ENCODE data around the gene HAPLN2. TPM values are rescaled to one million over a fixed set of nuclear protein-coding genes. Genes with fewer than 3 reads are reported as not detected.

HAPLN2 gene
- total and polyA plus RNA-seq, 5 experiments from 2014 or later = 0.39 to 0.58 TPM; not detected in 3

DNA sequence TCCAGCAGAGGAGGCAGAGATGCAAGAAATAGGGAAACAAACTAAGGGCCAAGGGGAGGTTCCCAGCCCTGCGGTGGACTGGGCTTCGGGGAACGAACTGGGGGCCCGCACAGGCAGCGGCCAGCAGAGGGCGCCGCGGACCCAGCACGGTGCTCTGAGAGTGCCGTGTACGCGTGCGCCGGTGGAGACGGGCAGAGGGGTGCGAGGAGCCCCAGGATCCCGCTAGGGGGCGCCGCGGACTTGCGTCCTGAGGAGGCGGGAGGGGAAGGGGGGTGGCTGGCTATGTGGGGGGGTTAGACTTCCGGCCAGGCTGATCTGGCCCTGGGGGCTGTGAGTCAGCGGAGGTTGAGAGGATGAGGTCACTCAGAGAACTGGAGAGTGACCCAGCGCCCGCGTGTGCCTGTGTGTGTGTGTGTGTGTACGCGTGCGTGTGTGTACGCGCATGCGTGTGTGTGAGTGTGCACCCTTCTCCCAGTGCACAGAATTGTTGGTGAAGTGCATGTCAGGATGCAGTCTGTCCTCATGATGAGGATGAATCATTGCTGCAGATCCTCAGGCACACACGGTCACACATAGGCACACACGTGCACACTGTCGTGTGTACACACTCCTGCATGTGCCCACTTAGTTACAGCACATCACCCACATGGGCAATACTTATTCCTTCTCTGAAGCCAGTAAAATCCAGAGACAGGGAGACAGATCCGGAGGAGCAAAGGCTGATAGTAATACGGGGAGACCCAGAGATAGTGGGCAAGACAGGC, 41.0 kb downstream of the HAPLN2 start:
- Mint-ChIP-seq H3K9me3 (no peaks in the 10 kb centered on the region), H3K4me1 (peaks cover 33 to 71% (median 57%) of the 10 kb centered on the region in 4 donors), H3K36me3 (no peaks in the 10 kb centered on the region), H3K27ac (peak overlapping the region; percentile 27 to 87 (median 64)), H3K4me3 (peak overlapping the region; percentile 25 to 83 (median 52)), H3K27me3 (peaks cover 16 to 26% (median 23%) of the 10 kb centered on the region in 5 donors)
- DNase-seq (peak; percentile 82 to 98 (median 90)), ATAC-seq (peak; percentile 85 to 89)
- POLR2A ChIA-PET = interaction anchor here (1.4 kb wide), 1 partner anchor 46 kb away, joined by 4 read pairs; no protein-coding TSS in a partner anchor

DNA sequence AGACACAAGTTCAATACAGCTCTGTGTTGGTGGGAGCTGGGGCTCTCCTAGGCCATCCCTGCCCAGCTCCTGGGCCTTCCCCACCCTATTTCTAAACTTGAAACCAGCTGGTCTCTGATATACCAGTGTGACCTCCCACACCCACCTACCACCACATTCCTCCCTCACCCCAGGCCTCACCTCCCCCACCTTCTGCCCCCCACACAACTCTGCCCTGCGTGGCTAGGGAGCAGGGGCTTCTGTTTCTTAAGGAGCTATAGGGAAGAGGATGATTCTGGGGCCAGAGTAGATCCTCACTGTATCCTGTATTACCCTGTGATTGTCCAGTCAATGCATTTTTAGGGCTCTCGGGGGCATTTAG, 41.5 kb downstream of the HAPLN2 start:
- H3K4me3 Mint-ChIP-seq = peak overlapping the region in 2 of 10 donors; percentile 22 to 31
- ATAC-seq = no peak
- no peaks in the 10 kb centered on the region for H3K36me3 Mint-ChIP-seq
- H3K4me1 Mint-ChIP-seq = peaks cover 34 to 75% (median 57%) of the 10 kb centered on the region in 4 donors
- H3K27me3 Mint-ChIP-seq = peaks cover 11 to 20% (median 19%) of the 10 kb centered on the region in 5 donors
- DNase-seq = no peak
- no peaks in the 10 kb centered on the region for H3K9me3 Mint-ChIP-seq
- POLR2A ChIA-PET = no interaction called here
- H3K27ac Mint-ChIP-seq = peak overlapping the region in 2 of 10 donors; percentile 8 to 73

DNA sequence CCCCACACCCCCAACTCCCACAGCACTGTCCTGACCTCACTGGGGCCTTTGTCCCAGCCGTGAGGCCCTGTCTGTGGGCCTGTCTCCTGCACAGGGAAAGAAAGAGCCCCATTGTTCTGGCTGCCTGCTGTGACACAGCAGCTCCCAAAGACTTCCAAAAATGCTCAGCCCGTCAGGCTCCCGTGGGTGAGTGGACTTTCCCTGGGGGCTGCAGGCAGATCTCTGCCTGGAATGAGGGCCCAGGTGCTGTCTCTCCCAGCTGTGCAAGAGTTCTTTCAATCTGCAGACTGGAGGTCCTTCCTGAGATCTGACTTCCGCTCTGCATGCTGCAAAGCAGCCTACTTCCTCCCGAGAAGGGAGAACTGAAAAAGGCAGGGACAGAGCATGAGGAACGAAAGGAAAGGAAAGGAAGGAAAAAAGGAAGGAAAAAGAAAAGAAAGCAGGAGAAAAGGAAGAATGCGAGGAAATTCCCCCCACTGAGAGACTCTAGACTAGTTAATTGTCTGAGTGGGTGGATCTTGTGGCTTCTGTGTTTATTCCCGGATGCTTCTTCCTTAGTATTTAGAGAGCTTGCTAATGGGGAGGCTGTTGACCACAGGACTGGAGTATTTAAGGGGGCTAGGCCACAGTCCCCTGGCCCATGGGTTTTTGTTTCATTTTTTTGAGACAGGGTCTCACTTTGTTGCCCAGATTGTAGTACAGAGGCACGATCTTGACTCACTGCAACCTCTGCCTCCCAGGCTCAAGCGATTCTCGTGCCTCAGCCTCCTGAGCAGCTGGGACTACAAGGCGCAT, 43.0 kb downstream of the HAPLN2 start:
- H3K36me3 Mint-ChIP-seq = no peaks in the 10 kb centered on the region
- ATAC-seq (no peak), DNase-seq (no peak)
- peak overlapping the region in 2 of 10 donors; percentile 29 to 53 for H3K27ac Mint-ChIP-seq
- peaks cover 29 to 67% (median 45%) of the 10 kb centered on the region in 4 donors for H3K4me1 Mint-ChIP-seq
- POLR2A ChIA-PET = no interaction called here
- H3K27me3 Mint-ChIP-seq = peaks cover 3 to 10% (median 6%) of the 10 kb centered on the region in 5 donors
- no peaks in the 10 kb centered on the region for H3K9me3 Mint-ChIP-seq
- H3K4me3 Mint-ChIP-seq = peak overlapping the region in 2 of 10 donors; percentile 1 to 36

- Mint-ChIP-seq H3K9me3 (no peaks in the 10 kb centered on the region), H3K36me3 (no peaks in the 10 kb centered on the region), H3K4me3 (no peak overlapping the region), H3K4me1 (peaks cover 25 to 62% (median 40%) of the 10 kb centered on the region in 4 donors), H3K27ac (peak overlapping the region in 3 of 10 donors; percentile 12 to 65 (median 60)), H3K27me3 (peaks cover 0 to 5% (median under 1%) of the 10 kb centered on the region in 5 donors)
- DNase-seq (no peak), ATAC-seq (no peak)
- POLR2A ChIA-PET = no interaction called here
Measured at GRCh38 chr1:156662800-156663055, 43.5 kb downstream of the HAPLN2 start.

- Mint-ChIP-seq H3K4me1 (peaks cover 22 to 61% (median 36%) of the 10 kb centered on the region in 4 donors), H3K27me3 (peaks cover 0 to 5% (median 0%) of the 10 kb centered on the region in 5 donors), H3K36me3 (no peaks in the 10 kb centered on the region), H3K9me3 (no peaks in the 10 kb centered on the region), H3K27ac (no peak overlapping the region), H3K4me3 (no peak overlapping the region)
- ATAC-seq = no peak
- DNase-seq = no peak
- POLR2A ChIA-PET = no interaction called here
Measured at GRCh38 chr1:156663178-156663577, 44.0 kb downstream of the HAPLN2 start.

GRCh38 chr1:156664046-156664766, 45.0 kb downstream of the HAPLN2 start:
- no peaks in the 10 kb centered on the region for H3K36me3 Mint-ChIP-seq
- no peak for DNase-seq
- H3K9me3 Mint-ChIP-seq = no peaks in the 10 kb centered on the region
- peaks cover 22 to 56% (median 29%) of the 10 kb centered on the region in 4 donors for H3K4me1 Mint-ChIP-seq
- no peak for ATAC-seq
- H3K27me3 Mint-ChIP-seq = peaks cover 0 to 5% (median 0%) of the 10 kb centered on the region in 5 donors
- no peak overlapping the region for H3K4me3 Mint-ChIP-seq
- peak overlapping the region in 1 of 10 donors; percentile 27 for H3K27ac Mint-ChIP-seq
- POLR2A ChIA-PET = no interaction called here

GRCh38 chr1:156664767-156665411, 45.7 kb downstream of the HAPLN2 start:
- POLR2A ChIA-PET = no interaction called here
- Mint-ChIP-seq H3K36me3 (no peaks in the 10 kb centered on the region), H3K9me3 (no peaks in the 10 kb centered on the region), H3K27me3 (peaks cover 0 to 5% (median 0%) of the 10 kb centered on the region in 5 donors), H3K4me3 (no peak overlapping the region), H3K4me1 (peaks cover 16 to 49% (median 22%) of the 10 kb centered on the region in 4 donors), H3K27ac (no peak overlapping the region)
- no peak for DNase-seq
- no peak for ATAC-seq

DNA sequence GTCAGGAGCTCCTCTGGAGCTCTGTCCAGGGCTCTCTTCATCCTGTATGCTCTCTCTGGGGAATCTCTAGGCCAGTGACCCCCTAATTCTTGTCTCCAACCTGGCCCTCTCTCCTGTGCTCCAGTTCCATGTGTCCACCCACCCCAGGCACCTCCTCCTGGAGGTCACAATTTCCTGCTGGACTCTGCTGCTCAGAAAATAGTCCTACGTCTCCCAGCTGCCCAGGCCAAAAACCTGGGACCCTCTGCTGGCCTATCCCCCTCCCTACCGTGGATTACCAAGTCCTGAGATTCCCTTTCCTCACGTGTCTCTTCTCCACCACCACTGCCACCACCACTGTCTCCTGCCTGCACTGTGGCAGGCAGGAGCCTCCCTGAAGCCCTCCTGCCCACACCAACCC, 46.3 kb downstream of the HAPLN2 start:
- POLR2A ChIA-PET = no interaction called here
- Mint-ChIP-seq H3K4me3 (peak overlapping the region in 1 of 10 donors; percentile 0), H3K36me3 (no peaks in the 10 kb centered on the region), H3K27me3 (peaks cover 0 to 5% (median 0%) of the 10 kb centered on the region in 5 donors), H3K4me1 (peaks cover 12 to 42% (median 16%) of the 10 kb centered on the region in 4 donors), H3K27ac (peak overlapping the region in 1 of 10 donors; percentile 9), H3K9me3 (no peaks in the 10 kb centered on the region)
- no peak for ATAC-seq
- no peak for DNase-seq

DNA sequence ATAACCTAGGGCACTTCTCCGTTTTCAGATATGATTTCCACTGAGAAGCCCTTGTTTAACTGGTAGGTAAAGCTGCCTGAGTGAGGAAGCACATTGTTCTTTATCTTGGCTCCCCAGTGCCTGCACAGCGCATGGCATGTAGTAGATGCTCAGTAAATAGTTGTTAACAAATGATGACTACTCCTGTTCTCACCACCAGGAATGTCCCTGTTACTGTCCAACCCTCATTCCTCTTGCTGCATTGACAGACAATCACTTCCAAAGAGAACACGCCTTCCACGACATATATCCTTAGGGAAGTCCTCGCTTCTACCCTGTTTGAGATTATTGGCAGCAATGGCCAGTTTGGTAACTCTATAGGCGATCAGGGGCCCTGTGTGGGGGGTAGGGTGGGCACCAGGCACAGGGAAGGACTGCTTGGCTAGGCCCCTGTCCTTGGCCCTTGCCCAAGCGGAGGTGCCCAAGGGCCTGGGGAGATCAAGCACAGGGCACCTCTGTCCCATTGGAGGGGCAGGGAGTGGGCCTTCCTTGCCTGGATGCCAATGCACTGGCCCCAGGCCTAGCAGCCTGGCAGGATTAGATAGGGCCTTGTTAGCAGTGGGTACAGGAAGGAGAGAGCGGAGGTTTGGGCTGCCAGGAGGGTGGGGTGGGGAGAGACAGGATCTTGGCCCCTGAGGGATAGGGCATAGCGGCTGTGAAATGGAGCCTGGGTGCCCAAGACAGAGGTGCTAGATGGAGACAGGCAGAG, 47.8 kb downstream of the HAPLN2 start:
- Mint-ChIP-seq H3K27me3 (peaks cover 4 to 14% (median 10%) of the 10 kb centered on the region in 5 donors), H3K4me1 (peaks cover 2 to 28% (median 6%) of the 10 kb centered on the region in 4 donors), H3K27ac (peak overlapping the region in 1 of 10 donors; percentile 19), H3K9me3 (no peaks in the 10 kb centered on the region), H3K36me3 (no peaks in the 10 kb centered on the region), H3K4me3 (no peak overlapping the region)
- DNase-seq = no peak
- ATAC-seq = no peak
- POLR2A ChIA-PET = no interaction called here

- H3K4me1 Mint-ChIP-seq = peaks cover 0 to 23% (median 4%) of the 10 kb centered on the region in 4 donors
- H3K4me3 Mint-ChIP-seq = no peak overlapping the region
- peaks cover 4 to 18% (median 9%) of the 10 kb centered on the region in 5 donors for H3K27me3 Mint-ChIP-seq
- H3K36me3 Mint-ChIP-seq = no peaks in the 10 kb centered on the region
- POLR2A ChIA-PET = no interaction called here
- H3K9me3 Mint-ChIP-seq = no peaks in the 10 kb centered on the region
- H3K27ac Mint-ChIP-seq = no peak overlapping the region
- ATAC-seq (no peak), DNase-seq (no peak)
Measured at GRCh38 chr1:156667610-156667967, 48.4 kb downstream of the HAPLN2 start.

DNA sequence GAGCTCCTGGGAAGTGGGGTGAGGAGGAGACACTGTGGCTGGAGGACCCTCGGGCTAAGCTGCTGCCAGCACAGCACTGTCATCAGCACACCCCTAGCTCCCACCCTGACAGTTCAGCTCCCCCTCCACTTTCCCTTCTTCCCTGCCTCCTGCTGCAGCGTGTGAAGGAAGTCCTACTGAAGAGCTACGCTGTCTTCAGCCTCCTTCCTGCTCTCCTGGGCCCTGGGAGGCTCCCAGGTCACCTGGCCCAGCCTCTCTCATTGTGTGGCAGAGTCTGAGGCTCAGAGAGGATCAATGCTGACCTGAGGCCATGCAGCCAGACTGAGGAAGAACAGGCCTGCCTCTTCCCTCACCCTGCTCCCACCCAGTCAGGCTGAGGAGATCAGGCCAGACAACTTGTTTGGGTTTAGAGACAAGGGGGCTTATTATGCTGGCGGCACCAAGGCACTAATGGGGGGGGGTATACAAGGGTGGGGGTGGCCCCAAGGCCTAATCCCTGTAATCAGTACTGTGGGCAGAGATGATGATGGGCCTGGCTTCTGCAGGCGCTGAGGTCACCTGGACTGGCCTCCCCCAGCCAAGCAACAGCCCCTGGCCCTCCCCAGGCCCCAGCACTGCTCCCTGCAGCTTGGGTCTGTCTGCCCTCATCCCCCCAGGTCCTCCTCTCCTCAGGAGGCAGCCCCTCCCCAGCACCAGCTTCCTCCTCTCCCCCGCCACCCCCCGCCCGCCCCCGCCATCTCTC, 48.9 kb downstream of the HAPLN2 start:
- POLR2A ChIA-PET = no interaction called here
- peak overlapping the region in 1 of 10 donors; percentile 59 for H3K27ac Mint-ChIP-seq
- no peak overlapping the region for H3K4me3 Mint-ChIP-seq
- no peak for DNase-seq
- H3K36me3 Mint-ChIP-seq = no peaks in the 10 kb centered on the region
- peaks cover 4 to 22% (median 11%) of the 10 kb centered on the region in 5 donors for H3K27me3 Mint-ChIP-seq
- no peaks in the 10 kb centered on the region for H3K9me3 Mint-ChIP-seq
- ATAC-seq = no peak
- H3K4me1 Mint-ChIP-seq = peaks cover 0 to 18% (median 4%) of the 10 kb centered on the region in 4 donors

All from naive thymus-derived CD8-positive, alpha-beta T cell (primary cell).